Right cardiac atrium (tissue), 5 donors: ENCODE results near the gene TBRG4. TPM values are rescaled to one million over a fixed set of nuclear protein-coding genes. Genes with fewer than 3 reads are reported as not detected.
"Not testable (repeated sequence)": the region's sequence is repeated elsewhere in the genome, so short reads cannot be mapped to it uniquely, and the experiment has no call there.

Source experiments
- ATAC-seq, 2 donors: fragments of 200-7000 bp; cut with Tn5 transposase; one replicate each; pipeline versions ENCODE4 v1.8.0 to v1.9.1; 2020; ENCODE audit warnings: moderate library complexity in 2 of 2, mild to moderate bottlenecking in 1 of 2
- DNase-seq, 3 donors: peaks; one replicate each; pipeline ENCODE4 v3.0.0-alpha.2; 2020
- H3K27ac ChIP-seq: one replicate; pipeline ENCODE4 v1.5.1; 2013; ENCODE audit warnings: mild to moderate bottlenecking, low read length, control low read depth, moderate library complexity
- H3K27me3 ChIP-seq: one replicate; pipeline ENCODE4 v1.6.1; 2013; ENCODE audit not compliant: control insufficient read depth, insufficient read depth
- H3K4me1 ChIP-seq: one replicate; pipeline ENCODE4 v1.6.1; 2013; ENCODE audit warnings: low read length; ENCODE audit not compliant: control insufficient read depth, insufficient read depth
- H3K4me3 ChIP-seq: one replicate; pipeline ENCODE4 v1.5.1; 2013; ENCODE audit warnings: low read length, control low read depth
- H3K9me3 ChIP-seq: one replicate; pipeline ENCODE4 v1.6.1; 2013; ENCODE audit warnings: low read length; ENCODE audit not compliant: control insufficient read depth
- WGBS: extraction: QIAGEN DNeasy Blood & Tissue Kit; methylation state at CpG from one replicate; pipeline ENCODE4 v1.1.7; 2013; 5-methylcytosine and 5-hydroxymethylcytosine counted together
- intact Hi-C, 4 donors: fragments of 100-400 bp; cut with DNase I; formaldehyde crosslinking; loops; one replicate each; pipeline versions ENCODE4 v1.11.0 to v1.14.0; 2022 to 2023
- polyA plus RNA-seq: library from polyadenylated mRNA; stranded (reverse); fragments of 200-250 nt; gene quantifications from one replicate; pipeline ENCODE4 v1.2.3, GENCODE V29; 2013
- total RNA-seq, 4 donors: library from RNA; stranded (reverse); fragmentation: NEBNext Ultra II Directional; extraction: Animal tissue kit (Norgen Biotek cat#: 25700); gene quantifications; one replicate each; pipeline ENCODE4 v1.2.1, GENCODE V29; 2021
- donor health status: healthy with polysubstance abuse.
- donor health status: DM: no; HTN: yes; CAD: no.
- donor health status: DM: no; HTN: no; CAD: no.
- donor health status: DM: no; HTN: yes; CAD: no; lungs with severe emphysema.
- donor health status: DM: yes; HTN: yes; CAD: no.

The TBRG4 gene
- total and polyA plus RNA-seq, 5 donors = 46.2 to 68.1 (median 55.0) TPM

- WGBS = 72% methylated on average over 4 of the region's 4 CpGs
- H3K4me3 ChIP-seq = no peak overlapping the region
- no peaks in the 10 kb centered on the region for H3K27me3 ChIP-seq
- no peaks in the 10 kb centered on the region for H3K4me1 ChIP-seq
- H3K27ac ChIP-seq = no peak overlapping the region
- intact Hi-C loops = no loop called here
- ATAC-seq = peak in 1 of 2 donors; percentile 22
- H3K9me3 ChIP-seq = no peaks in the 10 kb centered on the region
- DNase-seq = no peak
These were observed 6.1 kb upstream of the TBRG4 start for GRCh38 chr7:45117582-45117981.

GRCh38 chr7:45116048-45116447 is 4.6 kb upstream of the TBRG4 start:
- 88% methylated on average over 1 of the region's 1 CpG for WGBS
- Histone ChIP-seq H3K9me3 (no peaks in the 10 kb centered on the region), H3K4me1 (no peaks in the 10 kb centered on the region), H3K27me3 (no peaks in the 10 kb centered on the region), H3K27ac (no peak overlapping the region), H3K4me3 (no peak overlapping the region)
- no peak for DNase-seq
- intact Hi-C loops = no loop called here
- ATAC-seq = no peak

- Histone ChIP-seq H3K27ac (no peak overlapping the region), H3K4me3 (no peak overlapping the region), H3K27me3 (no peaks in the 10 kb centered on the region), H3K4me1 (no peaks in the 10 kb centered on the region), H3K9me3 (no peaks in the 10 kb centered on the region)
- intact Hi-C loops = no loop called here
- DNase-seq = no peak
- ATAC-seq = no peak
These were observed 3.4 kb upstream of the TBRG4 start for GRCh38 chr7:45114926-45115325.

- ATAC-seq, H3K27me3 ChIP-seq, H3K4me1 ChIP-seq, H3K4me3 ChIP-seq, H3K9me3 ChIP-seq, DNase-seq, H3K27ac ChIP-seq, intact Hi-C loops: not testable (repeated sequence)
- 70% methylated on average over 1 of the region's 1 CpG for WGBS
These were observed 2.8 kb upstream of the TBRG4 start for GRCh38 chr7:45114257-45114656.

GRCh38 chr7:45112648-45113047 is 1.2 kb upstream of the TBRG4 start:
- Histone ChIP-seq H3K27me3 (no peaks in the 10 kb centered on the region), H3K27ac (no peak overlapping the region), H3K9me3 (no peaks in the 10 kb centered on the region), H3K4me3 (no peak overlapping the region), H3K4me1 (no peaks in the 10 kb centered on the region)
- WGBS = 84% methylated on average over 1 of the region's 1 CpG
- intact Hi-C loops = no loop called here
- ATAC-seq (no peak), DNase-seq (no peak)

GRCh38 chr7:45108863-45109262 is 2.6 kb downstream of the TBRG4 start:
- Histone ChIP-seq H3K9me3 (no peaks in the 10 kb centered on the region), H3K4me1 (peaks cover 4% of the 10 kb centered on the region), H3K27ac (no peak overlapping the region), H3K27me3 (no peaks in the 10 kb centered on the region), H3K4me3 (no peak overlapping the region)
- intact Hi-C loops = loop anchor here in 1 of 4 donors (10.0 kb wide), 1 partner anchor 124 kb away; no protein-coding TSS in a partner anchor
- no peak for ATAC-seq
- 70% methylated on average over 8 of the region's 8 CpGs for WGBS
- DNase-seq = no peak

- no peak for DNase-seq
- peaks cover 4% of the 10 kb centered on the region for H3K4me1 ChIP-seq
- no peaks in the 10 kb centered on the region for H3K9me3 ChIP-seq
- H3K27me3 ChIP-seq = no peaks in the 10 kb centered on the region
- no peak overlapping the region for H3K4me3 ChIP-seq
- ATAC-seq = no peak
- H3K27ac ChIP-seq = no peak overlapping the region
- 75% methylated on average over 3 of the region's 3 CpGs for WGBS
- intact Hi-C loops = loop anchor here in 1 of 4 donors (10.0 kb wide), 1 partner anchor 123 kb away; no protein-coding TSS in a partner anchor
These were observed 4.1 kb downstream of the TBRG4 start for GRCh38 chr7:45107356-45107755.

- Histone ChIP-seq H3K4me1 (peaks cover 4% of the 10 kb centered on the region), H3K27me3 (no peaks in the 10 kb centered on the region), H3K4me3 (no peak overlapping the region), H3K27ac (no peak overlapping the region), H3K9me3 (no peaks in the 10 kb centered on the region)
- 75% methylated on average over 8 of the region's 8 CpGs for WGBS
- no peak for DNase-seq
- intact Hi-C loops = loop anchor here in 1 of 4 donors (10.0 kb wide), 1 partner anchor 122 kb away; no protein-coding TSS in a partner anchor
- ATAC-seq = no peak
These were observed 4.7 kb downstream of the TBRG4 start for GRCh38 chr7:45106820-45107219.

GRCh38 chr7:45105588-45106188 is 5.8 kb downstream of the TBRG4 start:
- WGBS = 89% methylated on average over 8 of the region's 8 CpGs
- DNase-seq (no peak), ATAC-seq (no peak)
- no peaks in the 10 kb centered on the region for H3K9me3 ChIP-seq
- no peaks in the 10 kb centered on the region for H3K27me3 ChIP-seq
- peaks cover 4% of the 10 kb centered on the region for H3K4me1 ChIP-seq
- intact Hi-C loops = loop anchor here in 1 of 4 donors (10.0 kb wide), 1 partner anchor 121 kb away; no protein-coding TSS in a partner anchor
- H3K27ac ChIP-seq = no peak overlapping the region
- H3K4me3 ChIP-seq = no peak overlapping the region

- H3K4me3 ChIP-seq = no peak overlapping the region
- no peak for ATAC-seq
- no peaks in the 10 kb centered on the region for H3K27me3 ChIP-seq
- peaks cover 4% of the 10 kb centered on the region for H3K4me1 ChIP-seq
- 94% methylated on average over 12 of the region's 12 CpGs for WGBS
- no peak overlapping the region for H3K27ac ChIP-seq
- no peaks in the 10 kb centered on the region for H3K9me3 ChIP-seq
- intact Hi-C loops = loop anchor here in 1 of 4 donors (10.0 kb wide), 1 partner anchor 120 kb away; no protein-coding TSS in a partner anchor
- no peak for DNase-seq
These were observed 6.5 kb downstream of the TBRG4 start for GRCh38 chr7:45104844-45105587.
